Stimulated activated CD8-positive, alpha-beta memory T cell treated with anti-CD3 and anti-CD28 coated beads, Interleukin-12 subunit alpha, Interleukin-12 subunit beta, amount 100 ng/mL, for 1 hour (primary cell): ENCODE results near the gene FAM167B.

Source experiments
- DNase-seq: peaks from one replicate; pipeline ENCODE4 v3.0.0-alpha.2; 2020; ENCODE audit warnings: low read depth

The FAM167B gene

GRCh38 chr1:32246888-32247273 lies at the start of gene FAM167B:
Gene FAM167B (plus strand): TSS chr1:32247222. CDS start chr1:32247422, 200 bp downstream.
- DNase-seq = no peak

GRCh38 chr1:32197837-32198236 lies 49.2 kb upstream of the FAM167B start:
- DNase-seq = no peak

- DNase-seq = no peak
Measured at GRCh38 chr1:32198237-32199042, 48.6 kb upstream of the FAM167B start.

- no peak for DNase-seq
Measured at GRCh38 chr1:32199043-32199716, 47.8 kb upstream of the FAM167B start.

- no peak for DNase-seq
Measured at GRCh38 chr1:32199717-32200072, 47.3 kb upstream of the FAM167B start.

GRCh38 chr1:32200226-32201010 lies 46.6 kb upstream of the FAM167B start, which contains the start of gene CCDC28B:
Gene CCDC28B (plus strand): TSS chr1:32200595. CDS start chr1:32201936, 1,341 bp downstream.
- peak; percentile 21 for DNase-seq

GRCh38 chr1:32201011-32201855 lies 45.8 kb upstream of the FAM167B start:
- peak; percentile 69 for DNase-seq

GRCh38 chr1:32204943-32205361 lies 42.1 kb upstream of the FAM167B start:
- no peak for DNase-seq

GRCh38 chr1:32205401-32206370 lies 41.3 kb upstream of the FAM167B start, which contains the start of gene IQCC:
Gene IQCC (plus strand): TSS chr1:32205671. CDS start chr1:32205682, 11 bp downstream.
- peak; percentile 71 for DNase-seq

GRCh38 chr1:32208469-32208868 lies 38.6 kb upstream of the FAM167B start:
- no peak for DNase-seq

- no peak for DNase-seq
Measured at GRCh38 chr1:32208891-32209328, 38.1 kb upstream of the FAM167B start, which contains the start of gene DCDC2B. Gene DCDC2B (plus strand): TSS chr1:32209089. CDS start chr1:32209094, 5 bp downstream.

- DNase-seq = peak; percentile 37
Measured at GRCh38 chr1:32215629-32216480, 31.2 kb upstream of the FAM167B start.

GRCh38 chr1:32216566-32216965 lies 30.5 kb upstream of the FAM167B start:
- no peak for DNase-seq

- no peak for DNase-seq
Measured at GRCh38 chr1:32219022-32219421, 28.0 kb upstream of the FAM167B start.

- no peak for DNase-seq
Measured at GRCh38 chr1:32220746-32221580, 26.1 kb upstream of the FAM167B start.

- no peak for DNase-seq
Measured at GRCh38 chr1:32221581-32221979, 25.4 kb upstream of the FAM167B start.

- DNase-seq = peak; percentile 89
Measured at GRCh38 chr1:32221980-32222755, 24.9 kb upstream of the FAM167B start, which contains the start of the genes EIF3I and TMEM234. Gene EIF3I (plus strand): TSS chr1:32222407. CDS start chr1:32222442, 35 bp downstream. Gene TMEM234 (minus strand): TSS chr1:32222353. CDS start chr1:32222322, 31 bp downstream.
